Left colon (tissue), 2 donors: ENCODE data around the gene ATRIP. TPM values are rescaled to one million over a fixed set of nuclear protein-coding genes. Genes with fewer than 3 reads are reported as not detected.

Source experiments
- ATAC-seq: fragments of 200-7000 bp; cut with Tn5 transposase; one replicate; pipeline ENCODE4 v1.9.1; 2020; ENCODE audit warnings: mild to moderate bottlenecking, moderate library complexity
- DNase-seq, 2 donors: peaks; one replicate each; pipeline ENCODE4 v3.0.0-alpha.2; 2020
- intact Hi-C, 2 donors: fragments of 100-400 bp; cut with DNase I in 1 of 2; cut with micrococcal nuclease in 1 of 2; formaldehyde crosslinking; loops; one replicate each; pipeline versions ENCODE4 v1.11.2 to v1.14.0; 2022; cut with DNase I, micrococcal nuclease
- total RNA-seq, 2 donors: library from RNA; stranded (reverse); fragmentation: NEBNext Ultra II Directional; extraction: Animal tissue kit (Norgen Biotek cat#: 25700); gene quantifications; one replicate each; pipeline ENCODE4 v1.2.1, GENCODE V29; 2021
- donor health status: DM: no; HTN: no; CAD: no.
- donor health status: DM: yes; HTN: yes; CAD: no.

ATRIP gene
- total RNA-seq, 2 donors from 2014 or later = 3.8 to 4.4 TPM

DNA sequence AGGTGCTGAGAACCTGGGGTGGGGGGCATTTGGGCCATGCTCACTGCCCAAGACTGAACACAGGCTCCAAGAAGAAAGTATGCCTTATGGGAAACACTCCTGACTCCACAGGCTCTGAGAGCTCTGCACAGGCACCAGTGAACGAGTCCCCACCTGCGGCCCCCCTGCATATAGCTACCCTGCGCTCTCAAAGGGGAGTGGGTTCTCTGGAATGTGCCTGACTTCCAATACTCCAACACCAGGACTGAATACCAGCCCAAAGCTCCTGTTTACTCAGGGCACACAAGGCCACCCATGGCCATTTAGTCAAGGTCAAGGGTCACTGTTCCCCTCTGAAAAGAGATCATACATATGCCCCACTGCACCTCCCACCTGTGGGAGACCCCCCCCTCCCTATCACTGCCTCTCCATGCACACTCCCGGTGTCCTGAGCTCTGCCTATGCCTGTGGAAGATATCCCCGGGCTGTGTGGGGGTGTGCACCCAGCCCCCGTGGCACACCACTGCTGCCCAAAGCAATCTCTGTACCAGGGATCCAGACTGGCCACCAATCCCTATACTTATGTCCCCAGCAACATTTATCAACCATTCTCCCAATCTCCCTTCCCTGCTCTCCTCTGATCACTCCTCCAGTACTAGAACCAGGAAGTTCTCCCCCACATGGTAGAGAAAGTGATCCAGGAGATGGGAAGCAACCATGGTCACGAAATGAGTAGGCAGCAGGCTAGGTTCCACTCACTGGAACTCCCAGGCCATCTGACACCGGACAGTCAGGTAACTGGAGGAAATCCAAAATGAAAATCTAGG, 15.1 kb upstream of the ATRIP start:
- intact Hi-C loops = no loop called here
- ATAC-seq (no peak), DNase-seq (no peak)

GRCh38 chr3:48432411-48433371, 13.8 kb upstream of the ATRIP start:
- ATAC-seq (peak; percentile 17), DNase-seq (no peak)
- intact Hi-C loops = no loop called here

DNA sequence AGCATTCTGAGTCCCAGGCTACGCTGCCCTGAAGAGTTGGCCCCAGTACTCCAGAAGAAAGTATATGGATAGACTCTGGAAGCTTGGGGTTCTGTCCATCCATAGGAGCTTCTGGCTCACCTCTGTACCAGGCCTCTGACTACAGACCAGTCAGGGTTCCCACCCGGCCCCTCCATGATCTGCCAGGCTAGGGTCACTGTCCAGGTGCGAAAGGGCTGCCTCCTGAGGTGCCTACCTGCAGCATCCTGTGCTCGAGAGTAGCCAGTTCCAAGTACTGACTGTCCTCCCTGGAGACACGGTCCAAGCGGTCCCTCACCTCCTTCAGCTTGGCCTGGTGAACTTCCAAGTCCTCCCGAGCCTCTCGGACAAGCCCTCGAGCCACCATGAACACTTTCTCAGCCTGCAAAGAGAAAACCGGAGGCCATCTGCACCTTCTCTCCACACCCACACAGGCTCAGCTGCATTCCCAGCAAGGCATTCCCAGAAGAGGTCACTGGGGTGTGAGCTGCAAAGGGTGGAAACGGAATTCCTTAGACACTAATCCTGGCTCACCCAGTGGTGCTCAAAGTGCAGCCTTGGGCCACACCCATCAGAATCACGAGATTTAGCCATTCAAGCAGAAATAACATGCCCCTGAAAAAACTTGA, 12.9 kb upstream of the ATRIP start:
- peak; percentile 70 for ATAC-seq
- intact Hi-C loops = no loop called here
- peak; percentile 68 to 86 for DNase-seq

- DNase-seq (peak in 1 of 2 donors; percentile 61), ATAC-seq (peak; percentile 13)
- intact Hi-C loops = loop anchor here in 1 of 2 donors (5.0 kb wide), 1 partner anchor 32 kb away; no protein-coding TSS in a partner anchor
Observed at GRCh38 chr3:48434591-48435222, 11.8 kb upstream of the ATRIP start.

- intact Hi-C loops = loop anchor here in 1 of 2 donors (5.0 kb wide), 1 partner anchor 33 kb away; no protein-coding TSS in a partner anchor
- DNase-seq (no peak), ATAC-seq (no peak)
Observed at GRCh38 chr3:48435223-48435595, 11.3 kb upstream of the ATRIP start.

- ATAC-seq = peak; percentile 35
- DNase-seq = peak; percentile 79 to 92
- intact Hi-C loops = loop anchor here in 1 of 2 donors (5.0 kb wide), 1 partner anchor 34 kb away; no protein-coding TSS in a partner anchor
Observed at GRCh38 chr3:48435774-48436476, 10.6 kb upstream of the ATRIP start.

DNA sequence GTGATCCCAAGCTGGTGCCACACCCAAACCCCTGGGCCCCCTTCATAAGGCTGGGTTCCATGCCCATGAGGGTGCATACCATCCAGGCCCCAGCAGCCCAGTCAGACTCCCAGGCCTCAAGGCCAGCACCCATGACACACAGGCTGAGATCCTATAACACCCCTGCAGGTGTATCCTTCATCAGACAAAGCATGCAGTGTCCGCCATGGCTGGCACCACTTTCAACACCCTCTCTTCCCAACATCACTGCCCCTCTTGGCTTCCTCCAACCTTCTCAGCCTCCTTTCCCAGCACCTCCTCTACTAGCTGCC, 10.1 kb upstream of the ATRIP start:
- intact Hi-C loops = loop anchor here in 1 of 2 donors (5.0 kb wide), 1 partner anchor 34 kb away; no protein-coding TSS in a partner anchor
- DNase-seq (no peak), ATAC-seq (no peak)

- no peak for DNase-seq
- ATAC-seq = no peak
- intact Hi-C loops = loop anchor here in 1 of 2 donors (5.0 kb wide), 1 partner anchor 35 kb away; no protein-coding TSS in a partner anchor
Observed at GRCh38 chr3:48436855-48437254, 9.7 kb upstream of the ATRIP start.

- intact Hi-C loops = loop anchor here in 1 of 2 donors (5.0 kb wide), 1 partner anchor 36 kb away; no protein-coding TSS in a partner anchor
- DNase-seq (no peak), ATAC-seq (no peak)
Observed at GRCh38 chr3:48437812-48438211, 8.7 kb upstream of the ATRIP start.

DNA sequence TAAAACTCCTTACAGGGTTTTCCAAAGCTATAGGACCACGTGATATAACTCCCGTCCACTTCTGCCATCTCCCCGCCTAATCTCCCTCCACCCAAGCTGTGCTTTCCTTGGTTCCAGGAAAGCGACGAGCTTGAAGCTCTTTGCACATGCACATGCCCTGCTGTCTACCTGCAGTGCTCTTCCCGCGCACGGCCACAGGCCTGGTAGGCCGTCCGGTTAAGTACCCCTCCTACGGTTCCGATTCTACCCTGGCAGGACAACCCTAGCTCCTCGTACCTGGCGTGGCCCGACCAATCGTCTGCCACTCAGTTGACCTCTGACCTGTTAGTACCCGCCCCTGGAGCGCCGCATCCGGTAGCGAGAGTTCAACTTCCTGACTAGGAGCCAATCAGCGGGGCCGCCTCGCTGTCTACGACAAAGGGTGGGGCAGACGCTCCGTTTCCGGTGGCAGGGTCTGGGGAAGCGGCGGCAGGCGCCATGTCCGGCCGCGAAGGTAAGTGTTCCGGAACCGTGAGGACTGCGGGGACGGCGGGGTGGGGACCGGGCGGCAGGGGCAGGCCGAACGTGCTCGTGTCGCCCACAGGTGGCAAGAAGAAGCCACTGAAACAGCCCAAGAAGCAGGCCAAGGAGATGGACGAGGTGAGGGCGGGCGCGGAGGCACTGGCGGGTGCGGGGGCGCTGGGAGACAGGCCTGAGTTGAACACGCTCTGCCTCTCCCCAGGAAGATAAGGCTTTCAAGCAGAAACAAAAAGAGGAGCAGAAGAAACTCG, 6.5 kb upstream of the ATRIP start, which contains the start of the genes CCDC51 and TMA7:
Gene CCDC51, minus strand, starts transcription at position 300 of the 770 bp plus-strand sequence. CDS start 4,991 bp downstream, outside the sequence.
Gene TMA7, plus strand, starts transcription at position 438 of the 770 bp plus-strand sequence. Its CDS starts 40 bp downstream, at position 478.
- DNase-seq (peak; percentile 99), ATAC-seq (peak; percentile 93)
- intact Hi-C loops = loop anchor here in 1 of 2 donors (5.0 kb wide), 1 partner anchor 38 kb away; no protein-coding TSS in a partner anchor

DNA sequence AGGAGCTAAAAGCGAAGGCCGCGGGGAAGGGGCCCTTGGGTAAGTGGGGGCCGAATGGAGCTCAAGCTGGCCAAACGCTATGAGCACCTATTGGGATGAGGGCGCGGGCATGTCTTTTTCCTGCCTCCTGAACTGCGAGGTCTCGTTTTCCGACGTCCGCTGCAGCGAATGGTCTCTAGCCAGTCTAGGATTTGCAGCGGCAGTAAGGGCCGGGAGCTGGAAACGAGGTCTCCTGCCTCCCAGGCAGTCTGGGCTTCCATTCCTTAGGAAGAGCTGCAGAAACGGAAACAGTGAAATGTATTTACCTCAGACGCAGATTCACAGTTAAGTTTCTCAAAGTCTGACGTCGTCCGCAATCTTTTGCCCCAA, 6.0 kb upstream of the ATRIP start:
- intact Hi-C loops = no loop called here
- DNase-seq = no peak
- peak; percentile 28 for ATAC-seq

DNA sequence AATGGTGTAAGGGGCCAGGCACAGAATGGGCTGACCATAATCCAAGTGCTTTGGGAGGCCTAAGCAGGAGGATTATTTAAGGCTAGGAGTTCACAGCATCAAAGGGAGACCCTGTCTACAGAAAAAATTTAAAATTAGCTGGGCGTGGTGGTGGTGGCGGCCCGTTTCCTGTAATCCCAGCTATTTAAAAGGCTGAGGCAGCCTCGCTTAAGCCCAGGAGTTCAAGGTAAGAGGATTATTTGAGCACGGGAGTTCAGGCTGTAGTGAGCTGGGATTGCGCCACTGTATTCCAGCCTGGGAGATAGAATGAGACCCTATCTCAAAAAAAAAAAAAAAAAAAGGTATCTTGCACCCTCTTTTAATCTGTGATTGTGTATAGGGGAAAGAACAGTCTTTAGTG, 4.6 kb upstream of the ATRIP start:
- ATAC-seq (no peak), DNase-seq (no peak)
- intact Hi-C loops = no loop called here

DNA sequence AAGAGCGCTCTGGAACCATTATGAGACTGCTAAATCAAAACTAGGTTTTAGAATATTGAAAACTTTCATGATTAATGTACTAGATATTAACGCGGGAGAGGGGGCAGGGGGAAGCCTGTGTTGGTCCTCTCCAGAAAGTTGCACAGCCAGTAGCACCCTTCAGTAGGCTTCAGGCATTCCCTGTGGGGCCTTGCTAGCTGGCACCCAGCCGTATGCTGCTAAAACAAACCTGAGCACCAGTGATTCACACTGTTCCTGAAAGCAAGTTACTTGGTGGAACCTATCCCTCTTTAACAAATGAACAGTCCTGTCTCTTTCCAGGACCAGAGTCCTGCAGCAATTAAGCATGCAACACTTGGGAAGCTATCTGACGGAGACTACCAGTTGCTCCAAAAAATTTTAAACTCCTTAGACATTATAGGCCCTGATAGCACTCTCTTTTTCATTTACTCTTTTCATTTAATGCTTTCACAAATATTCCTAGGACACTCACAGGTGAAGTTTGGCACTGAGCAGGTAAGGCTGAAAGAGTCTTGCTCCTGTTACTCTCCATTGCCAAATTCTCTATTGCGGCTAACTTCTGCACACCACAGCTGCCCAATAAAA, 1.2 kb upstream of the ATRIP start:
- DNase-seq (no peak), ATAC-seq (no peak)
- intact Hi-C loops = no loop called here

GRCh38 chr3:48446043-48446424, 503 bp upstream of the ATRIP start:
- intact Hi-C loops = no loop called here
- DNase-seq (no peak), ATAC-seq (peak; percentile 13)

GRCh38 chr3:48451270-48451669, 4.7 kb downstream of the ATRIP start:
- ATAC-seq (no peak), DNase-seq (no peak)
- intact Hi-C loops = no loop called here

DNA sequence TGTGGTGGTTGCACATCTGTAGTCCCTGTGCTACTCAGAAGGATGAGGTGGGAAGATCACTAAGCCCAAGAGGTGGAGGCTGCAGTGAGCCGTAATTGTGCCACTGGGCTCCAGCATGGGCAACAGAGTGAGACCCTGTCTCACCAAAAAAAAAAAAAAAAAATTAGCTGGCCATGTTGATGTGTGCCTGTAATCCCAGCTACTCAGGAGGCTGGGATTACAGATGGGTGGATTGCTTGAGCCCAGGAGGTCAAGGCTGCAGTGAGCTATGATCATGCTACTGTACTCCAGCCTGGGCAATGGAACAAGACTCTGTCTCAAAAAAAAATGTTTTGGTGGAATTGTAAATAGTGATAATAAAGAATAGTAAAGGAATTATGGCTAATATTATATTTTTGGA, 9.9 kb downstream of the ATRIP start:
- DNase-seq (no peak), ATAC-seq (no peak)
- intact Hi-C loops = no loop called here

- ATAC-seq = no peak
Observed at GRCh38 chr3:48459331-48459730, 12.8 kb downstream of the ATRIP start.

More at GRCh38 chr3:48459331-48459730, 12.8 kb downstream of the ATRIP start:
- intact Hi-C loops = no loop called here
- no peak for DNase-seq
